Measurements from ENCODE around the gene OR1I1.

Gene OR1I1

DNA sequence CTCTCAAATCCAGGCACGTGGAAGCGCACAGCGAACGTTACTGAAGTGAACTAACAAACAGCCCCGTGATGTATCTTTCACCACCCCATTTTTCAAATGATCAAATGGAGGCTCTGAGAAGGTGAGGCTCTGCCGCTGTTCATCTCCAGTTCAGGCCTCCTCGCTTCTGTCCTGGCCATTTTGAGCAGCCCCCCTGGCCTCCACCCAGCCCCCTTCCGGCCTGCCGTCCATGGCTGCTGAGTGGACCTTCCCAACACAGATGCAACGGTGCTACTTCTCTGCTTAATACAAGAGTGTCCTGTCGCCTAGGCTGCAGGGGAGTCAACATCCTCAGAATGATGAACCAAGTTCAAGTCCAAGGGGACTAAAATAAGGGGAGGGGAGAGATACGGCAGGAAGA is 34.8 kb downstream of the OR1I1 start:
- H3K23ac ChIP-seq (ENCODE audit: low read length), result no peak overlapping the region
- H3K27me3 ChIP-seq (ENCODE audit: insufficient read depth, low read length), result no peaks in the 10 kb centered on the region
- WGBS (ENCODE audit: extremely low coverage, insufficient coverage, insufficient read length), result no CpG with 5 or more reads among the region's 12 CpGs
- no peak overlapping the region for H3K14ac ChIP-seq (ENCODE audit: low read length)
- no peak overlapping the region for H2BK120ac ChIP-seq (ENCODE audit: insufficient read depth, low read length, poor library complexity)
- no peak overlapping the region for H2AK5ac ChIP-seq (ENCODE audit: low read length)
- H4K12ac ChIP-seq (ENCODE audit: low read depth, low read length), result no peak overlapping the region
- H2AFZ ChIP-seq (ENCODE audit: insufficient read depth, low read length, poor library complexity), result no peak overlapping the region
- H3K79me1 ChIP-seq (ENCODE audit: low read length), result no peaks in the 10 kb centered on the region
- H3K36me3 ChIP-seq (ENCODE audit: control insufficient read depth in 1 of 2, insufficient read depth in 2 of 2, low read length in 2 of 2), result peaks cover 80 to 90% of the 10 kb centered on the region in 2 experiments
- no peak overlapping the region for H4K8ac ChIP-seq (ENCODE audit: low read depth, low read length)
- no peak for DNase-seq
- peaks cover 4 to 6% of the 10 kb centered on the region in 2 experiments for H3K4me1 ChIP-seq (ENCODE audit: control insufficient read depth in 1 of 2, insufficient read depth in 2 of 2, low read length in 2 of 2)
- H3K4me3 ChIP-seq (ENCODE audit: low read depth, low read length), result no peak overlapping the region
- H2BK5ac ChIP-seq (ENCODE audit: low read depth, low read length, poor library complexity), result no peak overlapping the region
- no peak overlapping the region for H4K91ac ChIP-seq (ENCODE audit: low read depth, low read length)
- no peak overlapping the region for H3K4ac ChIP-seq (ENCODE audit: low read depth, low read length)
- no peak overlapping the region for H3K27ac ChIP-seq (ENCODE audit: low read depth, low read length)
- H3K18ac ChIP-seq (ENCODE audit: low read length), result no peak overlapping the region
- no peaks in the 10 kb centered on the region for H3K79me2 ChIP-seq (ENCODE audit: control insufficient read depth, insufficient read depth, low read length, poor library complexity)
- peaks cover 9% of the 10 kb centered on the region for H3K9me3 ChIP-seq (ENCODE audit: insufficient read depth, low read depth, low read length)
- H3K9ac ChIP-seq (ENCODE audit: low read length), result no peak overlapping the region
- H2BK12ac ChIP-seq (ENCODE audit: low read length), result no peak overlapping the region
- H3K4me2 ChIP-seq (ENCODE audit: low read length), result no peak overlapping the region

DNA sequence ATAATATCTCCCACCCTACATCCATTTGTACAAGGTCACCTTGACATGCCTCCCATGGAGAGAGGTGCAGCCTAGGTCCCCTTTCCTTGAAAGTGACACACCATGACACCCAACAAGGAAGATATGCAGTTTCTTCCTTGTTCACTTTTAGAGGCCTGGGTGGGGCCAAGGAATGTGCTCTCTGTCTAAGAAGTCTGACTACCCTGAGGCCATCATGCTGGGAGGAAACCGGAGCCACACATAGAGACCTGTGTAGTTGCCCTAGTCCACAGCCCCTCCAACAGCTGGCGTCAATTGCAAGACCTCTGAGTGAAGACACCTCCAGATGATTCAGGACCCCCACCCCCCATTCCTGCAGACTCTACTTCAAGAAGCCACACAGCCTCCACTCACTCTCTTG is 36.2 kb downstream of the OR1I1 start:
- peak; percentile 61 to 75 for DNase-seq
- H4K12ac ChIP-seq (ENCODE audit: low read depth, low read length), result no peak overlapping the region
- no peak overlapping the region for H2BK5ac ChIP-seq (ENCODE audit: low read depth, low read length, poor library complexity)
- no peak overlapping the region for H3K14ac ChIP-seq (ENCODE audit: low read length)
- no peak overlapping the region for H4K91ac ChIP-seq (ENCODE audit: low read depth, low read length)
- no peak overlapping the region for H3K23ac ChIP-seq (ENCODE audit: low read length)
- H2AFZ ChIP-seq (ENCODE audit: insufficient read depth, low read length, poor library complexity), result no peak overlapping the region
- no peak overlapping the region for H3K4ac ChIP-seq (ENCODE audit: low read depth, low read length)
- H3K79me1 ChIP-seq (ENCODE audit: low read length), result no peaks in the 10 kb centered on the region
- no peak overlapping the region for H3K18ac ChIP-seq (ENCODE audit: low read length)
- H3K27ac ChIP-seq (ENCODE audit: low read depth, low read length), result no peak overlapping the region
- no CpG with 5 or more reads among the region's 2 CpGs for WGBS (ENCODE audit: extremely low coverage, insufficient coverage, insufficient read length)
- H3K4me3 ChIP-seq (ENCODE audit: low read depth, low read length), result no peak overlapping the region
- no peak overlapping the region for H3K4me2 ChIP-seq (ENCODE audit: low read length)
- peaks cover 5% of the 10 kb centered on the region for H3K9me3 ChIP-seq (ENCODE audit: insufficient read depth, low read depth, low read length)
- no peaks in the 10 kb centered on the region for H3K27me3 ChIP-seq (ENCODE audit: insufficient read depth, low read length)
- no peak overlapping the region for H2BK12ac ChIP-seq (ENCODE audit: low read length)
- peaks cover 4 to 6% of the 10 kb centered on the region in 2 experiments for H3K4me1 ChIP-seq (ENCODE audit: control insufficient read depth in 1 of 2, insufficient read depth in 2 of 2, low read length in 2 of 2)
- H2AK5ac ChIP-seq (ENCODE audit: low read length), result no peak overlapping the region
- H2BK120ac ChIP-seq (ENCODE audit: insufficient read depth, low read length, poor library complexity), result no peak overlapping the region
- H3K36me3 ChIP-seq (ENCODE audit: control insufficient read depth in 1 of 2, insufficient read depth in 2 of 2, low read length in 2 of 2), result peaks cover 84 to 88% of the 10 kb centered on the region in 2 experiments
- no peak overlapping the region for H3K9ac ChIP-seq (ENCODE audit: low read length)
- no peak overlapping the region for H4K8ac ChIP-seq (ENCODE audit: low read depth, low read length)
- no peaks in the 10 kb centered on the region for H3K79me2 ChIP-seq (ENCODE audit: control insufficient read depth, insufficient read depth, low read length, poor library complexity)

- no peak overlapping the region for H2AFZ ChIP-seq (ENCODE audit: insufficient read depth, low read length, poor library complexity)
- H2BK5ac ChIP-seq (ENCODE audit: low read depth, low read length, poor library complexity), result no peak overlapping the region
- WGBS (ENCODE audit: extremely low coverage, insufficient coverage, insufficient read length), result no CpG with 5 or more reads among the region's 20 CpGs
- no peaks in the 10 kb centered on the region for H3K79me1 ChIP-seq (ENCODE audit: low read length)
- no peak for DNase-seq
- H3K18ac ChIP-seq (ENCODE audit: low read length), result peak overlapping the region; percentile 5
- H3K27me3 ChIP-seq (ENCODE audit: insufficient read depth, low read length), result no peaks in the 10 kb centered on the region
- no peak overlapping the region for H3K23ac ChIP-seq (ENCODE audit: low read length)
- H3K4me2 ChIP-seq (ENCODE audit: low read length), result no peak overlapping the region
- H3K9me3 ChIP-seq (ENCODE audit: insufficient read depth, low read depth, low read length), result peaks cover 5% of the 10 kb centered on the region
- H4K12ac ChIP-seq (ENCODE audit: low read depth, low read length), result no peak overlapping the region
- no peaks in the 10 kb centered on the region for H3K79me2 ChIP-seq (ENCODE audit: control insufficient read depth, insufficient read depth, low read length, poor library complexity)
- H4K91ac ChIP-seq (ENCODE audit: low read depth, low read length), result no peak overlapping the region
- H3K36me3 ChIP-seq (ENCODE audit: control insufficient read depth in 1 of 2, insufficient read depth in 2 of 2, low read length in 2 of 2), result peaks cover 82 to 83% of the 10 kb centered on the region in 2 experiments
- no peak overlapping the region for H2BK12ac ChIP-seq (ENCODE audit: low read length)
- H3K27ac ChIP-seq (ENCODE audit: low read depth, low read length), result no peak overlapping the region
- no peak overlapping the region for H4K8ac ChIP-seq (ENCODE audit: low read depth, low read length)
- H2BK120ac ChIP-seq (ENCODE audit: insufficient read depth, low read length, poor library complexity), result no peak overlapping the region
- no peak overlapping the region for H3K4ac ChIP-seq (ENCODE audit: low read depth, low read length)
- no peak overlapping the region for H3K4me3 ChIP-seq (ENCODE audit: low read depth, low read length)
- H3K4me1 ChIP-seq (ENCODE audit: control insufficient read depth in 1 of 2, insufficient read depth in 2 of 2, low read length in 2 of 2), result peaks cover 4 to 6% of the 10 kb centered on the region in 2 experiments
- no peak overlapping the region for H3K9ac ChIP-seq (ENCODE audit: low read length)
- no peak overlapping the region for H3K14ac ChIP-seq (ENCODE audit: low read length)
- peak overlapping the region; percentile 9 for H2AK5ac ChIP-seq (ENCODE audit: low read length)
Measured at GRCh38 chr19:15118789-15119494, 36.9 kb downstream of the OR1I1 start.

- Histone ChIP-seq H3K36me3 (ENCODE audit: control insufficient read depth in 1 of 2, insufficient read depth in 2 of 2, low read length in 2 of 2) (peaks cover 68 to 70% of the 10 kb centered on the region in 2 experiments), H3K79me1 (ENCODE audit: low read length) (peaks cover 10% of the 10 kb centered on the region), H3K9me3 (ENCODE audit: insufficient read depth, low read depth, low read length) (peaks cover 5% of the 10 kb centered on the region), H4K8ac (ENCODE audit: low read depth, low read length) (no peak overlapping the region), H2BK12ac (ENCODE audit: low read length) (no peak overlapping the region), H3K14ac (ENCODE audit: low read length) (no peak overlapping the region), H3K4me3 (ENCODE audit: low read depth, low read length) (no peak overlapping the region), H4K12ac (ENCODE audit: low read depth, low read length) (no peak overlapping the region), H3K27ac (ENCODE audit: low read depth, low read length) (no peak overlapping the region), H3K79me2 (ENCODE audit: control insufficient read depth, insufficient read depth, low read length, poor library complexity) (peaks cover under 1% of the 10 kb centered on the region), H3K27me3 (ENCODE audit: insufficient read depth, low read length) (no peaks in the 10 kb centered on the region), H3K23ac (ENCODE audit: low read length) (no peak overlapping the region), H4K91ac (ENCODE audit: low read depth, low read length) (no peak overlapping the region), H3K9ac (ENCODE audit: low read length) (no peak overlapping the region), H2BK120ac (ENCODE audit: insufficient read depth, low read length, poor library complexity) (no peak overlapping the region), H2AFZ (ENCODE audit: insufficient read depth, low read length, poor library complexity) (no peak overlapping the region), H3K4me2 (ENCODE audit: low read length) (no peak overlapping the region), H2AK5ac (ENCODE audit: low read length) (no peak overlapping the region), H2BK5ac (ENCODE audit: low read depth, low read length, poor library complexity) (no peak overlapping the region), H3K4me1 (ENCODE audit: control insufficient read depth in 1 of 2, insufficient read depth in 2 of 2, low read length in 2 of 2) (peaks cover 4 to 12% of the 10 kb centered on the region in 2 experiments), H3K4ac (ENCODE audit: low read depth, low read length) (no peak overlapping the region), H3K18ac (ENCODE audit: low read length) (no peak overlapping the region)
- WGBS (ENCODE audit: extremely low coverage, insufficient coverage, insufficient read length), result no CpG with 5 or more reads among the region's 14 CpGs
- no peak for DNase-seq
Measured at GRCh38 chr19:15120135-15121026, 38.4 kb downstream of the OR1I1 start.
